GM21390 (cell line): ENCODE measurements around the gene DLGAP1.
A peak's percentile ranks its signal among the peaks of the same experiment; 100 is the strongest.
"Not testable (repeated sequence)": the region's sequence is repeated elsewhere in the genome, so short reads cannot be mapped to it uniquely, and the experiment has no call there.

Experiments used
- ATAC-seq: cut with Tn5 transposase; IDR thresholded peaks from one replicate; pipeline ENCODE4 v1.9.1; 2021; ENCODE audit not compliant: unreplicated experiment

DLGAP1 gene

DNA sequence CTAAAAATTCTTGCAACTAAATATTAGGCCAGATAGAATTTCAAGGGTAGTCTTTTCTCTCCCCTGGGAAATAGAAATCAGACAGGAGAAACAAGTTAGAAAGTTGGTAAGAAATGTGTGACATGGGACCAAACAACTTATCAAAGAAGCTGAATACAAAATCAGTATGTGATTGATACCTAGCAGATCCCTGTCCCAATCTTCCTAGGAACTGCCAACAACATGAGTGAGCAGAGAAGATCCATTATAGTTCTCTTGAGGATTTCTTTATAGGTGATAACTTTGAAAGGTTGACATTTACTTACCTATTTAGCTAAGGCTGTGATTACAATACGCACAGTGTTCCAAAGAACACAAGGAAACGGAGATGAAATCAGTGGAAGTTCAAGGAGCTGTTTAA lies 162.4 kb downstream of the DLGAP1 start:
- ATAC-seq = no peak

DNA sequence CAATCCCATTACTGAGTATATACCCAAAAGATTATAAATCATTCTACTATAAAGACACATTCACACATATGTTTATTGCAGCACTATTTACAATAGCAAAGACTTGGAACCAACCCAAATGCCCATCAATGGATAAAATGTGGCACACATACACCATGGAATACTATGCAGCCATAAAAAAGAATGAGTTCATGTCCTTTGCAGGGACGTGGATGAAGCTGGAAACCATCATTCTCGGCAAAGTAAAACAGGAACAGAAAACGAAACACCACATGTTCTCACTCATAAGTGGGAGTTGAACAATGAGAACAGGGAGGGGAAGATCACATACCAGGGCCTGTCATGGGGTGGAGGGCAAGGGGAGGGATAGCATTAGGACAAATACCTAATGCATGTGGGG lies 167.8 kb downstream of the DLGAP1 start:
- not testable (repeated sequence) for ATAC-seq

DNA sequence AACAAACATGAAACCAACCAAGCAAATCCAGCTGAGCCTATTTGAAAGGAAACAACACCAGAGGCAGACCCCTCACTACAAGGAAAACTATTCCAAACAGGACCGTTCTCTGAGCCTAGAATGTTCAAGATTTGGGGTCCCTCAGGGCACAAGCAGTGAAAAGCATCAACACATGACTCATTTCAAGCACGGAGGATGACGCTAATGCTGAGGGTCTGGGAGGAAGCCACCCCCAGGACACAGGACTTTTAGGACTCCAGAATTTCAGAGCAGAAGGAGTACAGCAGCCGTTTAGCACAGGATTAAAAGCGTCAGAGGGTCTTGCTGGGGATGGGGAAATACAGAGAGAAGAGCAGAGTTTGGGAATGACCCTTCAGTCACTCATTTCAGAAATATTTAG lies 168.9 kb downstream of the DLGAP1 start:
- ATAC-seq = no peak

DNA sequence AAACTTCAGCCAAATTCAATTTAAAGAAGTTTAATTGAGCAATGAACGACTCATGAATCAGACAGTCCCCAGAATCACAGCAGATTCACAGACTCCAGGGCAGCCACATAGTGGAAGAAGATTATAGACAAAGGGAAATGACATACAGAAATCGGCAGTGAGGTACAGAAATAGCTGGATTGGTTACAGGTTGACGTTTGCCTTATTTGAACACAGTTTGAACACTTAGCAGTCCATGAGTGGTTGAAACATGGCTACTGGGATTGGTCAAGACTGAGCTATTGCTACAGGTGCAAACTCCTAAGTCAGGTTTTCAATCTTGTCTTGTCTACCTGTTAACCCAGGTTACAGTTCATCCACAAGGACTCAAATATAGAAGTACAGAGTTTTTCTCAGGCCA lies 169.6 kb downstream of the DLGAP1 start:
- no peak for ATAC-seq

DNA sequence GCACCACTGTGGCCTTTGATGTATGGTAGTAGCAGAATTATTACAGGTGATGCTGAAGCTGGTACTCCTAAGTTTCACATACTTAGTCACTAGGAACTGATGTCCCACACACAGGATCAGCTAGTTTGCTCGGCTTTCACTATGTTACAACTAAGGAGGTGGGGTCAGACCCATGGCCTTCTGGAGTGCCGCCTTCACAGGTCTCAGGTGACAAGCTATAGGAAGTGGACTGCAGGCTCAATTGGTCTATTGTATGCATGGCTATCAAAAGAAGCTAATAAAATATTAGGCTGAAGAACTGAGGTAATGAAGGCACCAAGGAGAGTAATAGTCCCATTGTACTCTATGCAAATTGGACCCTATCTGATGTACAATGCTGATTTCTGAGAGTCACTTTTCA lies 170.6 kb downstream of the DLGAP1 start:
- ATAC-seq = no peak

DNA sequence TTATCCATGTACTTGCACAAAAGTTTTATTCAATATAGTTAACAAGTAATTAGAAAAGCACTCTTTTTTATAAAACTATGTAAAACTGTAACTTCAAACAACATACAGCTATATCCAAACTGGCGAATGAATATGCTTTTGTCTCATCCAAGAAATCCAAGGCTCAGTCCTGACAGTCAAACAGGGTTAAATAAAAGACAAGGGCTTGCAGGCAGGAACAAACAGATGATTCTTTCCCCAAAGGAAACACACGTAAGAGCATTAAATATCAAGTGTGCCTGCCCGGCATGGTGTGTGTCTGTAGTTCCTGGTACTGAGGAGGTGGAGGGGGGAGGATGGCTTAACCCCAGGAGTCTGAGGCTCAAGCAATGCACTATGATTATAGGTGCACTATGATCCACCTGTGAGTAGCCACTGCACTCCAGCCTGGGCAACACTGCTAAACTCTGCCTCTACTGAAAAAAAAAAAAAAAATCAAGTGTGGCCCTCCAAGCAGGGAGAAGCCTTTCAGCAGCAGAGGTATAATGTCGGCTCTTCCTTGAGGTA lies 171.3 kb downstream of the DLGAP1 start:
- ATAC-seq = no peak

DNA sequence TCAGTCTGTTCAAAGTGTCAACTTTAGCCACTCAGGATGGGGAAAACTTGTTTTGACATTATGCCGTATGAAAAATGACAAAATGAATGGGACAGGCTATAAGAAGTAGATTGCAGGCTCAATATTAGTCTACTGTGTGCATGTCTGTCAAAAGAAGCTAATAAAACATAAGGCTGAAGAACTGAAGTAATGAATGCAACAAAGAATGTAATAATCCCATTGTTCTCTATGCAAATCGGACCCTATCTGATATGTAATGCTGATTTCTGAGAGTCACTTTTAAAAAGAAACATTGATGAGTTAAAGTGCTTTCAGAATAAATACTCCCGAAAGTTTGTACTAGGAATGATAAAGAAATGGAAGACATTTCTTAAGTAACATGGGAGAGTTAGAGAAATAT lies 172.2 kb downstream of the DLGAP1 start:
- ATAC-seq = no peak

GRCh38 chr18:4276953-4277585 lies 178.0 kb downstream of the DLGAP1 start:
- ATAC-seq = peak; percentile 57

DNA sequence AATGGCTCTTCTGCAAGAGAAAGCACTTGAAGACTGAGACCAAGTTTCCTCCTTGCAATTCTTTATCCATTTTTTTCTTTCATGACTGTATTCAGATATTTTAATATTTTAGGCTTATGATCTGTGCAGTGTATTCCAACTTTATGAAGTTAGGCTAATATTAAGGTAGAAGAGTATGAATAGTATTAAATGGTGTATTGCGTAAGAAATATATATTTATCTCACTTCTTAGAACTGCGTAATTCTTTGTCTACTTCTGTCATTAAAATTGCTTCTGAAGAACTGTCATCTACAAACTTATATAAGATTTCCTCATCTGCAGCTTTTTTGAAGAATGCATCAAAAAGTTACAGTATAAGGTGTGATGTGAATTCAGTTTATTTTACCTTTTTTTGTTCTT lies 183.2 kb downstream of the DLGAP1 start:
- ATAC-seq = no peak

- no peak for ATAC-seq
Measured at GRCh38 chr18:4270988-4271387, 184.1 kb downstream of the DLGAP1 start.

GRCh38 chr18:4270016-4270415 lies 185.1 kb downstream of the DLGAP1 start:
- ATAC-seq = no peak

GRCh38 chr18:4267641-4268040 lies 187.5 kb downstream of the DLGAP1 start:
- ATAC-seq = no peak

- no peak for ATAC-seq
Measured at GRCh38 chr18:4264347-4264791, 190.7 kb downstream of the DLGAP1 start.

- no peak for ATAC-seq
Measured at GRCh38 chr18:4260107-4260506, 195.0 kb downstream of the DLGAP1 start.

DNA sequence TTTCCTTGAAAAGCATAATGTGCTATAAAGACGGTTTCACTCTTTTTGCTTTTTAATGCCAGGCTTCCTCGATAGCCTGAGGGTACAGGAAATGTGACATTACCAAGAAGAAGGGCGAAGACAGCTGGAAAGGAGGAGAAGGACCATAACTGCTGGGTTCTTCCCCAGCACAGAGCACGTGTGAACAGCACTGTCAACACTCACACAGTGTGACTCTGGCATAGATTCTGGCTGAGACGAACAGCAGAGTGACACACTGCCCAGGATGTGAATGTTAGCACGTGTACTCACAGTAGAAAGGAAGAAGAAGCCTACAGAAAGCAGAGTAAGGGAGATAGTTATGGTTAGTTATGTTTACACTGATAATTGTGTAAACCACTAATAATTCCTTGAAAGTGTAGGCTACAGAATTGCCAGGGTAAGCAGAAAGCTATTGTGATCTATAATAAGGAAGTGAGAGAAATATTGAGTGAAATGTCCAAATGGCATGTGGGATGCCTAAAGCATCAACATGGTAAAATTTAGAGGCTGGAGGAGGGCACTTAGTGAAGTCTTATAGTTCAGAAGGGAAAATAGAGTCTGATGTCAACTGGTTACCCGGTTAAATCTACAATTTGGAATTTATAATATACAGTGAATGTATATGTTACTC lies 198.2 kb downstream of the DLGAP1 start:
- ATAC-seq = no peak

- no peak for ATAC-seq
Measured at GRCh38 chr18:4254840-4255239, 200.3 kb downstream of the DLGAP1 start.

- no peak for ATAC-seq
Measured at GRCh38 chr18:4252829-4253228, 202.3 kb downstream of the DLGAP1 start.

GRCh38 chr18:4251873-4252272 lies 203.2 kb downstream of the DLGAP1 start:
- ATAC-seq = no peak

DNA sequence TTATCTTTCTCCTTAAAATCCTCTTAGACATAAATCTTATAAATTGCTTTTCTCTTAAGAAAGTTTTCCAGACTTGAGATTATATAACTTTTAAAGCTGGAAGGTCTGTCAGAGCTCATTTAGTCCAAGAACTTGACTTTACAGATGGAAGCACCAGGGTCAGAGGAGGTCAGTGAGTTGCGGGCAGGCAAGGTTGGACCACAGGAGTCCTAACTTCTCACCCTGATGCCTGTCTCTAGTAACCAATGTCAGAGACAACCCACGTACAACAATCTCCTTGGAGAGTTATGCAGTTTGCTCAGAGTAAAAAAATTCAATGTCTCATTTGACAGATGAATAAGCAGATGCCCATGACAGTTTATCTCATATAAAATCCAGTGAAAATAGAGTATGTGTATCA lies 203.9 kb downstream of the DLGAP1 start:
- ATAC-seq = no peak

DNA sequence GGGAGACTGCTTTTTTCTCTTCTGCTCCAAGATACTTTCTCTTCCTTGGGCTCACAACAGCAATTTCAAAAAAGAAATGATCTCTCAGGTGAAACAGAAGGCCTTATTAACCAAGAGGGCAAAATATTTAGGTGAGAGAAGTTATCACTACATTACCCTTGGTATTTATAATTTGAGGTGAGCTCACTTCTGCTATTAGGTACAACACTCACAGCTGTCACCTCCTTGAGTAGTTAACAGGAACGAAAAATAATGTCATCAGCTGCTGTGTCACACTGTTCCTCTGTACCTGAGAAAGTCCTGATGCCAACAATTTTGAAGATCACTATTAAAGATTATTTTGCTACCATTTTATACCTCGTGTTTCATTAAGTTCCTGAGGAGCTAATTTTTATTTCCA lies 205.0 kb downstream of the DLGAP1 start:
- ATAC-seq = no peak

DNA sequence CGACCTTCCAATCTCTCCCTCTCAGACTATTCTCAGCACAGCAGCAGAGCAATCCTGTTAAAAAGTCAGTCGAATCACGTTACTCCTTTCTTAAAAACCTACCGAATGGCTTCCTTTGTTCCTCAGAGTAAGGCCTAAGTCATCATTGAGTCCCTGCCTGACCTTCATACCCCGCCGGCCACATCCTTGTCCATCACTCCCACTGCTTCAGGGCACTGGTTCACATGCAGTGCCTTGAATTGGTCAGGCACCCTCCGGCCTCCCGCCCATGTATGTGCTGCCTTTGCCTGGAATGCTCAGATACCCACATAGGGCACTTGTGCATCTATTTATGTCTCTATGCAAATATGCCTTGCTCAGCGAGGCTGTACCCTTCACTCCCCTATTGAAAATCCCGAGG lies 206.4 kb downstream of the DLGAP1 start:
- no peak for ATAC-seq

- ATAC-seq = no peak
Measured at GRCh38 chr18:4246374-4246773, 208.7 kb downstream of the DLGAP1 start.

- no peak for ATAC-seq
Measured at GRCh38 chr18:4245456-4245855, 209.7 kb downstream of the DLGAP1 start.
